ENCODE results near the gene FAM13A.

Gene FAM13A

DNA sequence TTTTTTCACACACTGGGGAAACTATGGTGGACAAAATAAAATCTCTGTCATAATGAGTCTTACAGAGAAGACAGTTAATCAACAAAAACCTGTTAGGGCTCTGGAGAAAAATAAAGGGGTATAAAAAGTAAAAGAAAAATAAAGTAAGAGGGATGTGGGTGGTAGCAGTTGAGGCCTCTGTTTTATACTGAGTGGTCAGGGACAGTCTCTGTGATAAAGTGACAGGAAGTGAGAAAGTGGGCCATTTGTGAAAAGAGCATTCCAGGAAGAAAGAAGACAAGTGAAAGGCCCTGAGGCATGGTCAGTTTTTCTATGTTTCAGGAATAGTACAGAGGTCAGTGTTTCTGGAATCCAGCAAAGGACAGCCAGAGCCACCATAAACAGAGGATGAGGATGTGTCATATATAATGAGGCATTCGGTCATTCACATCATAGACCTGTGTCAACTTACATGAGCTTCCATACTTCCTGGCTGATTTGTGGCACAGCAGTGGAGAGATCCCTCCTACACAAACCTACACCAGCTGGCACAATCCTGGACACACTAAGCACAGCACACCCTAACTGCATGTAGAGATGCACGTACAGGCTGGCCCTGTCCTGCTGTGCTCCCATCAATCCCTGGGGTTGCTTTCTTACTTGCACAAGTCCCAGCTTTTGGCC, 295.0 kb downstream of the FAM13A start:
- DNase-seq, result no peak

DNA sequence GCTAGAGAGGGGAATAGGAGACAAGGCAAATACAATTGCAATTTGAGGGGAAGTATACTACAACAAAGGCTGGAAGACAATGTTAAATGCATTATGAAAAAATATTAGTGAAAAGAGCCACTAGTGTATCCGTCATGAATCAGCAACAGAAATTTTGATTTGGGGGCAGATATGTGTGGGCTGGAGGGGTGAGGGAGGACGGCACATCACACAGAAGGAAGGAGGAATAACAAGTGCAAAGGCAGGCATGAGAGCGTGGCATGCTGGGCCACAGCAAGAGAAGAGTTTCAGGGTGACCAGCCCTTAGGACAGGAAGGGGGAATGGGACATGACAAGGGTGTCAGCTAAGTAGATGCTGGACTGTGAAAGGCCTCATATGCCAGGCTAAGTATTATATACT, 295.6 kb downstream of the FAM13A start:
- no peak for DNase-seq

DNA sequence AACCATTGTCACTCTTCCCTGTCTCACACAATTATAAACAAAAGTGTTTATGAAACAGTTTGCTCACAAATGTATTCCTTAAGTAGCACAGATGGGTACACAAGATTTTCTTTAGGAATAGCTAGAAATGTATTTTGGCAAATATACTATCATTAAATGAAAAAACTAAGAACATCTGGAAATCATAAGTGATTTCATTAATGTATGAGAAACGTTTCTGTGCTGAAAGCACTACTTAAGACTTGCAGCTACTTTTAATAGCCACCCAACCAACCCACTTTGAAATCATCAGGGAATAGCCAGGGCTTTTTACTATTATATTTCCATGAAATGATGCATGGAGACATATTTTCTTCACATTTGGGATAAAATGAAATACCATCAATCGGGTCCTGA, 297.1 kb downstream of the FAM13A start:
- no peak for DNase-seq

DNA sequence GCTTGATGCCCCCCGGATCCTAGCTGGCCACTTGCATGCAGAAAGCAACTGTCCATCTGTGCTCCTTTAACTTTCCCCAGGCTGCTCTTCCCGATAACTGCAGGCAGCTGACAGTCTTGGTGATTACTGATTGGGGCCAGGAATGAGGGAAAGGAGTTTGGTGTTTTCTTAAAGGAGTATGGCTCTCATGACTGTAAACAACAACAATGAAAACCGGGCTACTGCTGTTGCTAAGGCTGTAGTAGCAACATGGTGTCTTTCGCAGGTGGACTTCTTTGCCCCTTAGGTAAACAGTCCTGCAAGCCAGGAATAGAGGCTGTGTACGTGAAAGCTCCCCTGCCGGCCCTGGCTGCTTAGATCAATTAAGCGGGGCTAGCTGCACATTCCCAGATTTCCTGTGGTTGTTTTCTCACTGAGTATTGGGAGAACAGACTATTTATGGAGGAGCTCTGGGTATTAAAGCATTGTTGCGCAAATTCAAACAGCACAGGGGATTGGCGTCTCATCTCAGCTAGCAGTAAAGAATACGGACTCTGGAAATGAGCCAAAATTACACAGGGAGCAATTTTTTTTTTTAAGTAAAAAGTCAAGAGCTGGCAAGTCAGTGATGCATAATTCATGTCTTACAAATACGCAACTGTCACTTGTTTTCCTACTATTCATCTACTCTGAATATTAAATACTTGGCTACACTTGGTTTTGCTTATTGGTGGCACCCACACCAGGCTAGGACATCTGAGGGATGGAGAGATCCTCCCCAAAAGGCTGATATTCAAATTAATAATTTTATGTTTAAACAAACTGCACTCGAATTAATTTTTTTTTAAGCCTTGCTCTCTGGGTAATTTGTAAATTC, 297.7 kb downstream of the FAM13A start:
- no peak for DNase-seq

DNA sequence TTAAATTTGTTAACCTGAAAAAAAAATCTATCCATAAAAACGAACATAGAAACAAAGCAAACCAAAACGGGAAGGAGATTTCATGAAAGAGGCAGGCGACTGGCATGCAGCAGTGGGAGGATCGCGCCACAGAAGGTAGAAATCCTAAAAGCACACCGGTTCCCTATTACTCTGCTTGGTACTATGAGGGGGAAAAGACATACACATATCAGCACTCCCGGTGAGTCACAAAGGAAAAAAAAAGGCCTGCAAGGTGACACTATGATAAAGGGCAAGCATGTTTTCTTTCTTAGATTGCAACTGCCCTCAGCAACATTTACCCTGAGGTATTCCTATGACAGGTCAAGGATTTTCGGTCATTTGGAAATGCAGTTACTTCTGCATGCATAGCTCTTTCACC, 298.7 kb downstream of the FAM13A start:
- DNase-seq, result no peak

DNA sequence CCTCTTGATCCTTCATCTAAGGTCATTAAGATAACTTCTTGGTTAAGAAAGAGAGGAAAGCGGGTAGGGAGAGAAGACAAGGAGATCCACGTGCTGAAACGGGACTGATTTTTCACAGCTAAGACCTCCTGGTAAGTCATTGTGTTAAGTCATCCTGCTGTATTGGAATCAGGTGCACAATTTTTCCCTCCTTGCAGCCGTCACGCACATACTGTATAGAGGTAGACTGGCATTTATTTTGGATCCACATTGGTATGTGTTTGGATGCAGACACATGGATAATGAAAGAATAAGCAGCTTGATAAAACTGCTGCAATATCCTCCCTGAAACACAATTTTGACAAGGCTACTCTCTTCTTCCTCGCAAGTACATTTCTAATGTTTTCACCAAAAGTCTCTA, 299.2 kb downstream of the FAM13A start:
- DNase-seq, result no peak

DNA sequence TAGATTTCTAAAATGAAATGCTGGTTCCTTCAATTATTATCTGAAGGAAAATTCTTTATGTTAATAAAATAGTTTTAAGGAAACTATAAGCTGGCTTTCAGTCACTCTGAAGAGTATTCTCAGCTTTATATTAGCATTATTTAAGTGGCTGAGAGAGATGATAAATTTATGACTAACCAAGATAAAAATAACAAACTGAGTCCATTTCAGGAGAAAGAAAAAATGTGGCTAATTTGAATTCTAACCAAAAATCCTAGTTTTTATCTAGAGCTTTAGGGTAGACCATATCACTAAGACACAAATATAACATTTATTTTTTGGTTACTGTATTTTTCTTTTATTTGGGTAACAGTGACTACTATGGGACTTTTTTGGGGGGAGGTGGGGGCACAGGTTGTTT, 299.9 kb downstream of the FAM13A start:
- DNase-seq, result no peak

DNA sequence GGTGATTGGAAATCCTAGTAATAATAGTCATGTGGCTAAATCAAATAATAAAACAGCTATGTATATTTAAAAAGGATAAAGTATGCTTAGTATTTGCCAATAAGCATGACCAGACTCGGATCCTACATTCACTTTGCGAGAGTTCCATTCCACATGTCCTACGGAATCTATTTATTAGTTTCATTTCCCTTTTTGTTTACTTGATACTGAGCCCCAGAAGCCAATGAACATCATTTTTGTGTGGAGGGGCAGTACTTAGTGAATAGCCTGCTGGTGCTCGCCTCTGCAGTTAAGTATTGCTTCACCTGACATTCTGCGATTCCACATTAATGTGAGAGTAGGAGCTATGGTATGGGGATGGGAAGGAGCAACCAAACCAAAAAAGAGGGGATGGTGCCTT, 300.8 kb downstream of the FAM13A start:
- no peak for DNase-seq

DNA sequence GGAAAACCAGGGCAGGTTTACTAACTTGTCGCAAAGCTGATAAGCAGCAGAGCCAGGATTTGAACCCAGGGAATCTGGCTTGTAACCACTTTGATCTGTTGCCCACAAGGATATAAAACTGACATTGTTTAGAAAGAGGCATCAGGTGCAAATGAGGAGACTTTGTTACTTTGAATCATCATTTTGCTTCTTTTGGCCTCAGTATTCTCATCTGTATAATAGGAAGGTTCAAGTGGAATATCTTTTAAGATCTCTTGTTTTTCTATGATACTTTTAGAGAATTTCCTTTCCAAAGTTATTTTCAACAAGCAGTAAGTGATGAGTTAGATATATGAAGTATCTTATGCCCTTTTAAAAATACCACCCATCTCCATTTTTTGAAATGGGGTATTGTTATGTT, 301.5 kb downstream of the FAM13A start:
- no peak for DNase-seq

DNA sequence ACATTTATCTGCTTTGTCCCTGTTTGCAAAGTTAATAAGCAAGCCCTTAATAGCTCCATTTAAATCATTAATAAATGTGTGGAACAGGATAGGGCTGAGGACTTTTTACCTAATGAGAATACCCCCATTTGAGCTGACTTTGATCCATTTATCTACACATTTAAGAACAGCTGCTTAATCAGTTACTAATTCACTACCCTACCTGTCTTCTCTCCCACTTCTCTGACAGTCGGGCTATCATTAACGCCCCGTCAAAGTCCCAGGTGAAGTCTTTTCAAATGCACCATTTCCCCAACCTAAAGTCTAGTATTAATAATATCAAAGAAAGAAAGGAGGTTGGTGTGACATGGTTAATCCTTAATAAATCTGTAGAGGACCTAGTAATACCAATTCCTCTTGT, 302.2 kb downstream of the FAM13A start:
- no peak for DNase-seq

DNA sequence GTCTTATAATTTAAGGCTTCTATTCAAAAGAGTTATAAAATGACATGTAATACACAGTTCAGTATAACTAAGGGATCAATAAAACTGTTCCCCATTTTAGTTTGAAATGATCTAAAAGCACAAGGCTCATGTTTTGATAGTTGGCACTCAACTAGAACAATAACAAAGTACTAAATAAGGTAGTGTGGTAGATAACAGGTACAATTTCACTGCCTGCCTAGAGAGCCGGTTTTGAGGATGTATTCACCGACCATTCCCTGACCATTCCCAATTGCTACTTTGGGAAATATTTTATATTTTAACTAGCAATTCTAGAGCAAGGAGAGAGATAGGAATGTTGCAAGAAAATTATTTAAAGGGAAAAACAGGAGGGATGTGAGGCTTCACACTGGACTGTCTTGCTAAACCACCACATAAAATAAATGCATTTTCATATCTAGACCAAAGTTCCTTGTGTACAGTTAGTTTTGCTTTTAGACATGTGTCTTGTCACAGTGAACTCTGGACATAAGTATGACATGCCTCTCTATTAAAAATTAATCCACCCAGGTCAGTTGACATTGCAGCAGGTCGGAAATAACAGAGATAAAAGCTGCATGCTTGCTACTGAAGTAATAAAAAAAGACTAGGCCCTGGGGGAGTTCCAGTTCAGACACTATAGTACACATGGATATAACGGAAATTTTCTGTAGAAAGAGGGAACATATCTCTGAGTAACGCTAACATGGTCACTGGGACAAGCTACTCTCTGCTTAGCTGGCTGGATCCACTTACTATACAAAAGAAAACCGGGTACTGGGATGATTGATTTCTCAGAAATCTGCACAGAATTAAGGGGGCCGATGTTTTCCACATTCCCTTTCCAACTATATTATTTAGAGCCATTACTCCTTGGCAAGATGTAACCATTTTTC, 303.1 kb downstream of the FAM13A start:
- DNase-seq, result no peak

DNA sequence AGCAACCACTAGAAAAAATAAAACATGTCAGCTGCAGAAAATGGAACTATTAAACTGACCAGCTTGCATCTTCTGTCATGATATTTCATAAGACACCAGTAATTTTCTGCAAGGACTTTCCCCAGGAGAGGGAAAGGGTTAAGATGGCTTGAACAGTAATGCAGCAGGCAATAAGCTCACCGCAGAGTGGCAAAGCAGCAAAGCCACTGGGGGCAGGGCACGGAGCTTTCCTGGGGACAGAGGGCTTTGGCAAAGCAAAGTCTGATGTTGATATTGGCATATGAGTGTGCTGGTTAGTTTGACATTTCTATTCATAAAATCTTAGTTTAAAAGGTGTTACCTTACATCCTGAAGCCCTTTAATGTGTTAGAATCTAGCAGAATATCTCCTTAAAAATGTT, 304.2 kb downstream of the FAM13A start:
- DNase-seq, result no peak

DNA sequence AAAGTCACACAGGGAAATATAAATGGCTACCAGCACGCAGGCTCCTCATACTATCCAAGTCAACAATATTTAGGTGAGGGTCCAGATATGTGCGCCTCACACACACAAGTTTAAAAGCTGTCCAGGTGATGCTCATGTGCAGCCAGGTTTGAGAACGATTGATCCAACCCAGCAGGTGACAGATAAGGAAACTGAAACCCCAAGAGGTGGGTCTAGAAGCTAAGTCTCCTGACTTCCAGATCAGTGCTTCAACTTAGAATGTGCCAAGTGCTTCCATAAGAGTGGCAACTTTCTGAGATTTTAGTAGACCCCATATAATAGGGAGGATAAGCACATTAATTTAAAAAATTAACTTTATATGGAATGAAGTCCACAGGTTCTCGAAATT, 304.9 kb downstream of the FAM13A start:
- peak; percentile 10 for DNase-seq

DNA sequence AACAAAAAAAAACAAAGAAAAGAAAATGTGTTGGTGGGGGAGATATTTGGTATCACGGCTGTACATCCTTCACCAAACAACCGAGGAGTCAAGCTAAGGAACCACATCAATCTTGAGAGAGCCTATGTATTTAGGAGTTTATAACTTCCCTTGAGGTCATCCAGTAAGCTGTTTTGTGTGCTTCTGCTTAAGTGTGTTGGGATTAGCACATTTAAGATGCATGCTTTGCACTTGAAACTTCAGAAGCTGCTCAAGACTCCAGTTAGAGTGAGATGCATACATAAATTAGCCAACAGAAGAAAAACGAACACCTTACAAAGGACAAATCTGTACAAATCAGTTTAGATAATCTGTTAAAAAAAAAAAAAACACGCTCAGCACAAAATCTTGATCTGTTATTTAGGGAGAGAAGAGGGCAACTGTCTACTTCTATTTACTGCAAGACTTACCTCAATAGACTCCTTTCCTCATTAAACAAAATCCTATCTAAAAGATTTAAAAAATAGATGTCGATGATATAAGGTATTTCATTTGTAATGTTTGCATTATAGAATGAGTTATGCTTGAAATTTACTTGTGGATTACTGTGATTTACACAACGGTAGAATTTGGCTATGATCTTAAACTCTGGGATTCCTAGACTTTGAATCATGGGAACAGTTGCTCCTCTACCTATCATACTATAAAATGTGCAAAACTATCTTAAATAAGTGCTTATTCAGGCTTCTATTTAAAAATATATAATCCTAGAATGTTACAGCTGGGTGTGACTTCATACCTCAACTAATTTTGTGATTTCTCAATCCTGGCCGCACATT, 305.5 kb downstream of the FAM13A start:
- no peak for DNase-seq

DNA sequence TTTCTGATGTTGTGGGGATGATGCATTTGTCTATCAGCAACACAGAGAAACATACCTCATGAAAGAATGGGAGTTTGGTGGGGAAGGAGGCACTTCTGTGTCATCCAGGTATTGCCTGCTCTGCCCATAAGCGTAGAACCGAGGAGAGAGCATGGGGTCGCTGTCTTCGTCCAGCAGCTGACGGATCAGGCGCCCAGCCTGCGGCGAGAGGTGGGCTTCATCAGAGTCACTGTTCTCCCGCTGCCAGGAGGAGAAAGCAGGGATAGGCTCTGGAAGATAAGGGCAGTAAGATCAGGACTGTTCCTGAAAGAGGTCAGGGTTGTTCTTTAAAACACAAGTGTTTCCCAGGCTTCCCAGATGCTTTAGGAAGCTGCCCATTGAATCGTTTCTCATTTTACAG, 306.6 kb downstream of the FAM13A start:
- no peak for DNase-seq

DNA sequence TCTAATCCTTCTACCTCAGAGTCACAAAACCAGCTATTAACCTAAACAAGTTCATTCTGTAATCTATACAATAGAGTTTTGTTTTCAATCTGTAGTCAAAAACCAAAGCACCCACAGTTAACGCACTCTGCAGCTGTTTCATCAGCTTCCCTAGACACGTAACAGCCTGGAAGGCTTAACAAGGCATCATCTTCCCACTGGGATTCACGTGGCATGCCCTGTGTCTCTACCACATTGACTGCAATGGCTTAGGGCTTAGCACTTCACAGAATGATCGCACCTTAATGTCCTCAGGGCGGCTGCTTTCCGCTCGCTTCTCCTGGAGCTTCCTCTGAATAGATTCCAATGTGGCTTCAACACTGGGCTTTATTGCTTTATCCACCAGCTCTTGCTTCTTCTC, 309.6 kb downstream of the FAM13A start:
- no peak for DNase-seq

DNA sequence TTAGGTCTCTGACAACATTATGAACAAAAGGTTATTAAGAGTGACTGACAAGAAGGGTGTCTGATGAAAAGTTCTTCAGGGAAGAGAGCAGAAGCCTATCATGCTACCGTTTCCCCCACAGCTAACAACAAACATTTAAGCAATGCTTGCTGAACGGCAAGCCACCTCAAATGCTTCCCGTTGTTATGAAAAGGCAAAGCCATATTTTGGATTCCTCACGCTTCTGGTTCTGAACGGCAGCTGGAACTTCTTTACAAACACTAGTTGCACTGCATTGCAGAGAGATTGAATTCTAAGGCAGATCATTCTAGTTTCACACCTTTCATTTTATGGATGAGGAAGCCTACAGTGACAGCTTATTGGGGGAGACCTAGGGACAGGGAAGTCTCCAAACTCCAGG, 310.8 kb downstream of the FAM13A start:
- DNase-seq, result no peak

DNA sequence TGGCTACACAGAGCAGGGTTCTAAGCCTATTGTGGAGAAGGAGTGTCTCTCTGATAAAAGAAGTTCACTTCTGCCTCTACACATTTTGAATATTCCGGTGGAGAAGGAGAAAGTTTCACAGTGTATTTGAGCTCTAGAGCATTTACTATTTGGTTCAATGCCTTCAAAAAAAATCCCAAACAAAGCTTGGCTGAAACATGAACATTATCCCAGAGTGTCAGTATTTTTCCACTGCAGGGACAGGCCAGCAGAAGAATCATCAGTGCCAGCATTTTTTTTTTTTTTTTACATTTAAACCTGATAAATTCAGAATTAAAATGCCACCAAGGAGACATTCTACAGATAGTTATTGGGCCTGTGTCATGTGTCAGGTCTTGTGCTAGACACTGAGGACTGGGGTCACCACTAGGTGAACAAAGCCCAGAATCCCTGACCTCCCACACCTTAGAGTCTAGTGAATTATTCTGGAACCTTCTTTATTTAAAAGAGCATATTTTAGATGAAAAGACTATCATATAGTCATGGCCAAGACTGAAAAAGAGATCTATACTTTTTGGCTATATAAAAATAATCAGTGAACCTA, 311.3 kb downstream of the FAM13A start:
- DNase-seq, result no peak

DNA sequence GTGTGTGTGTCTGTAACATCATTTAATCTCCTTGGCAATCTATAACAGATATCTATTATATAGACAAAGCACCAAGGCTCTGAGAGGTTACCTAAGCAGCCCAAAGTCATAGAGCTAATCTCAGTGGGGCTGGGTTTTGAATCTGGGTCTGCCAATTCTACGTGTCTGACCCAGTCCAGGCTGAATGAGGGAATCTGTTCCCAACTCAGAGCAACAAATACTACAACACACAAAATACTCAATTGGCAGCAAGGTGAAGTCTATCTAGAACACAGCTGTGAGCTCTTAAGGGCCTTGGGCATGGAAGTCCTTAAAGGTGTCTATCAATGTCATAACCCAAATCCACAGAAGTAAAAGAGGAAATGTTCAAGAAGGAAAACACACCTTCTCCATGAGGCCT, 311.8 kb downstream of the FAM13A start:
- DNase-seq, result no peak

DNA sequence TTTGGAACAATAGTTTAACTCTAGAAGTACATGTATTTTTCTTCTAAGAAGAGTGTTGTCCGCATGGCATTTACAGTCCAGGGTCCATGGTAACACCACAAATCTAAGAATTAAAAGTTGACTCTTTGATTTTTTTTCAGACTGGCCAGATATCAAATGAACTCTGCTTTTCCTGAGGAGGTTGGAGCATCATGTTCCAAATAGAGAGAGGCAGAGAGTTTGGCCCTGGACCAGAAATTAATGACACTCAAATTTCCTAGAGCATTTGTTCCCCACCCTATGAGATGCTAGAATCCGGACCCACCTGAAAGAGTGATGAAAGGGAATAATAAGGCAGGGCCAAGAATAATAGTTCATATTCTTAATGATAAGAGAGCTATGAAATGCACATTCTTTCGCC, 312.4 kb downstream of the FAM13A start:
- no peak for DNase-seq

DNA sequence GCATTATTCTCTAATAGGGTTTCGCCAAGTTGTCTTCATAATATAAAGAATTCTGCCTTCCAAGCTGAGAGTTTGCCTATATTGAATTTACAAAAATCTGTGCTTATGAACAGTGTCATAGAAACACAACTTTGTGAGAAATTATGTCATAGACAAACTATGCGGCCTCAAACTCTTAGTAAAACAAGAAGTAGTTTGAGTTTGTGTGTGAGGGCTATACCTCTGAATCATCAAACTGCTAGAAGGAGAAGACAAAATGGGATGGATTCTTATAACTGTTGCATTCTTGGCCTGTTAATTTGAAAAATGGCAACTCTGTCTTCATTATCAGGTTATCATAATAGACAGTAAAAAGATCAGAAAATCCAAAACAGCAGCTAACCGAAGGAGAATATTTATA, 313.3 kb downstream of the FAM13A start:
- DNase-seq, result no peak

DNA sequence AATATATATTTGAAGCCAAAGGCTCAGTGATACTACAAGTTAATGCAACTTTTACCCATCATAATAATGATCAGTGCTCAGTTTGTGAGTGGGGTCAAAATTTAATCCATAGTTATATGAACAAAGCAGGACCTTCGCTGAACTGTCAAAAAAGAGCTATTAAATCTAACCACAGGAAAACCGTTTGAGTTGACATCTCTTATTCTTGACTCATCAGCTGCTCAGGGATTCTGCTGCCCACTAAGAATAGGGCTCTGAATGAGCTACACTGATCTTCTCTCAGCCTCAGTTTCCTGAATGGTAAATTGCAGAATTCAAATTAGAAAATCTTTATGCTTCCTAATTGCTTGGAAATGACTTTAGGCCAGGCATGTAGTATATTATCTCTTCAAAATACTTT, 314.4 kb downstream of the FAM13A start:
- no peak for DNase-seq
